ENCODE data around the gene ART5. TPM values are rescaled to one million over a fixed set of nuclear protein-coding genes. Genes with fewer than 3 reads are reported as not detected.

The ART5 gene
- total RNA-seq (44.9 and 49.9 TPM in 2 replicates), polyA plus RNA-seq (58.7 and 75.7 TPM in 2 replicates)

- Histone ChIP-seq H3K27me3 (no peaks in the 10 kb centered on the region), H3K27ac (peak within 1 kb of the TSS; percentile 92), H3K36me3 (no peaks in the 10 kb centered on the region), H3K4me3 (peak within 1 kb of the TSS; percentile 43), H3K9me3 (ENCODE audit: low read depth) (no peaks in the 10 kb centered on the region), H3K4me1 (ENCODE audit: low read depth) (peaks cover 6% of the 10 kb centered on the region)
- no peak for TF ChIP-seq CTCF (IDR thresholded peaks at IDR 0.05; ENCODE audit: low read depth, low read length)
- no peak for DNase-seq (ENCODE audit: low read depth in 1 of 2, low spot score in 1 of 2)
These were observed at the start of gene ART5 for GRCh38 chr11:3641701-3642070. TSS of gene ART5 (minus strand) at chr11:3641992. CDS start at chr11:3641862, 130 bp downstream.

- Histone ChIP-seq H3K36me3 (peaks cover 56% of the 10 kb centered on the region), H3K4me1 (ENCODE audit: low read depth) (no peaks in the 10 kb centered on the region)
These were observed 45.0 kb upstream of the ART5 start for GRCh38 chr11:3686751-3687150.

GRCh38 chr11:3685923-3686322, 44.1 kb upstream of the ART5 start:
- Histone ChIP-seq H3K27me3 (no peaks in the 10 kb centered on the region), H3K36me3 (peaks cover 55% of the 10 kb centered on the region), H3K4me3 (no peak overlapping the region), H3K4me1 (ENCODE audit: low read depth) (no peaks in the 10 kb centered on the region), H3K9me3 (ENCODE audit: low read depth) (no peaks in the 10 kb centered on the region), H3K27ac (peak overlapping the region; percentile 63)
- peak; percentile 5 to 7 for DNase-seq (ENCODE audit: low read depth in 1 of 2, low spot score in 1 of 2)
- no peak for TF ChIP-seq CTCF (IDR thresholded peaks at IDR 0.05; ENCODE audit: low read depth, low read length)

More at GRCh38 chr11:3686751-3687150, 45.0 kb upstream of the ART5 start:
- TF ChIP-seq CTCF (IDR thresholded peaks at IDR 0.05; ENCODE audit: low read depth, low read length): no peak
- Histone ChIP-seq H3K9me3 (ENCODE audit: low read depth) (no peaks in the 10 kb centered on the region), H3K4me3 (no peak overlapping the region), H3K27ac (no peak overlapping the region), H3K27me3 (no peaks in the 10 kb centered on the region)
- DNase-seq (ENCODE audit: low read depth in 1 of 2, low spot score in 1 of 2): no peak

GRCh38 chr11:3684819-3685172, 43.0 kb upstream of the ART5 start:
- Histone ChIP-seq H3K27ac (no peak overlapping the region), H3K36me3 (peaks cover 52% of the 10 kb centered on the region), H3K4me3 (no peak overlapping the region), H3K27me3 (no peaks in the 10 kb centered on the region), H3K9me3 (ENCODE audit: low read depth) (no peaks in the 10 kb centered on the region), H3K4me1 (ENCODE audit: low read depth) (no peaks in the 10 kb centered on the region)
- no peak for DNase-seq (ENCODE audit: low read depth in 1 of 2, low spot score in 1 of 2)
- no peak for TF ChIP-seq CTCF (IDR thresholded peaks at IDR 0.05; ENCODE audit: low read depth, low read length)

- Histone ChIP-seq H3K36me3 (peaks cover 57% of the 10 kb centered on the region), H3K4me3 (no peak overlapping the region), H3K9me3 (ENCODE audit: low read depth) (no peaks in the 10 kb centered on the region), H3K27me3 (no peaks in the 10 kb centered on the region), H3K4me1 (ENCODE audit: low read depth) (no peaks in the 10 kb centered on the region), H3K27ac (no peak overlapping the region)
- no peak for TF ChIP-seq CTCF (IDR thresholded peaks at IDR 0.05; ENCODE audit: low read depth, low read length)
- DNase-seq (ENCODE audit: low read depth in 1 of 2, low spot score in 1 of 2): no peak
These were observed 42.5 kb upstream of the ART5 start for GRCh38 chr11:3684129-3684818.

All from cardiac muscle cell (in vitro differentiated cells and primary cell).